Umbilical cord (tissue), 2 donors: Measurements from ENCODE around the gene ILF3. TPM values are rescaled to one million over a fixed set of nuclear protein-coding genes. Genes with fewer than 3 reads are reported as not detected.

ENCODE experiments used
- DNase-seq: peaks from one replicate; pipeline ENCODE4 v3.0.0-alpha.2; 2015; ENCODE audit warnings: low spot score
- total RNA-seq: library from RNA; depleted of rRNA; stranded (reverse); fragments of >200 nt; gene quantifications from one replicate; pipeline ENCODE4 v1.2.3, GENCODE V29; 2014; ENCODE audit warnings: low replicate concordance; ENCODE audit not compliant: insufficient read depth

Gene ILF3
- 105 TPM for total RNA-seq

DNA sequence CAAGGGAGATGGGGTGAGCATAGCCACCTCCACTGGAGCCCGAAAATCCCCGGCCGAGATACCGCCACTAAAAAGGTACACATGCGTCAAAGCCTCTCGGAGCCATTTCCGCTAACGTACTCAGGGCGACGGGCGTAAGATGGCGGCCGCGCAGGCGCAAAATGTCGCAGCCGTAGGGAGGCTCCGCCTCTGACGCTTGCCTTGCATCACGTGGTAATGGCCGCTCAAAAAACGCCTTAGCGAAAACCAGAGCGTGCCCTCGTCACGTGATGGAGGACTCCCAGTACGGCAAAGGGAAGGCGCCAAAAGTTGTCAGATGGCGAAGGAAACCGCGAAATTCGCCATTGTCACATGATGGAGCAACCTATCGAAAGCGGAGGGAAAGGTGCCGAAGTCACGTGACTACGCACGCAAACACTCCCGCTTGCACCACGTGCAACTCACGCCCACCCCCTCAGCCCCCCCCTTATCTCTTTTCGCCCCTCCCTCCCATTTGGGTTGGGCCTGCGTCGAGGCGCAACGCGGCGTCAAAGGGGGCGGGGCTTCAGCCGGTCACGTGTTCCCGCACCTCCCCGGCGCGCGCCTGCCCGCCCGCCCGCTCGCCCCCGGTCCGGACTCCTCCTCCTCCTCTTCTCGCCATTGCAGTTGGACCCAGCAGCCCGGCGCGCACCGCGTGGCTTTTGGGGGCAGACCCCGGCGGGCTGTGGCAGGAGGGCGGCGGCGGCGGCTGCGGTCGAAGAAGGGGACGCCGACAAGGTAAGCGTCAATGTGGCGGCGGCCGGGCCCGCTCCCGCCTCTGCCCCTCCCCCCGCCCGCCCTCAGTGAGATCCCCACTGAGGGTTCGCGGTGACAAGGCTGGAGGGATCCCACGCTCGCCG lies at the start of gene ILF3:
ILF3 (plus strand) TSS at position 615 of the 878 bp plus-strand sequence. CDS start 16,260 bp downstream, outside the sequence.
- peak; percentile 100 for DNase-seq

GRCh38 chr19:10604460-10604980 lies 49.6 kb upstream of the ILF3 start:
- peak; percentile 13 for DNase-seq

GRCh38 chr19:10611907-10612306 lies 42.2 kb upstream of the ILF3 start:
- DNase-seq = no peak

GRCh38 chr19:10612499-10613119 lies 41.5 kb upstream of the ILF3 start:
- peak; percentile 7 for DNase-seq

DNA sequence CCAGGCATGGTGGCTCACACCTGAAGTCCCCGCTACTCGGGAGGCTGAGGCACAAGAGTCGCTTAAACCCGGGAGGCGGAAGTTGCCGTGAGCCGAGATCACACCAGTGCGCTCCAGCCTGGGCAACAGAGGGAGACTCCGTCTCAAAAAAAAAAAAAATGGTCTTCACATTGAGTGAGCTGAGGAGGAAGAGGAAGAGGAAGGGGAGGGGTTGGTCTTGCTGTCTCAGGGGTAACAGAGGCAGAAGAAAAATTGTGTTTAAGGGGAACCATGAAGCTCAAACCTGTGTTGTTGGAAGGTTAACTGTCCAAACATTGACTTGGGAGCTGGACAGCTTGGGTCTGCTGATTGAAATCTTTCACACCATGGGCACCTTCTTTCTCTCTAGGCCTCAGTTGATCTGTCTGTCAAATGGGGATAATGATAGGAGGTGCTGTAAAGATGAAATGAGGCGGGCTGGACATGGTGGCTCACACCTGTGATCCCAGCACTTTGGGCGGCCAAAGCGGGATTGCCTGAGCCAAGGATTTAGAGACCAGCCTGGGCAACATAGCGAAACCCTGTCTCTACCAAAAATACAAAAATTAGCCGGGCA lies 38.6 kb upstream of the ILF3 start:
- DNase-seq = no peak

GRCh38 chr19:10617409-10618121 lies 36.6 kb upstream of the ILF3 start:
- DNase-seq = peak; percentile 86

DNA sequence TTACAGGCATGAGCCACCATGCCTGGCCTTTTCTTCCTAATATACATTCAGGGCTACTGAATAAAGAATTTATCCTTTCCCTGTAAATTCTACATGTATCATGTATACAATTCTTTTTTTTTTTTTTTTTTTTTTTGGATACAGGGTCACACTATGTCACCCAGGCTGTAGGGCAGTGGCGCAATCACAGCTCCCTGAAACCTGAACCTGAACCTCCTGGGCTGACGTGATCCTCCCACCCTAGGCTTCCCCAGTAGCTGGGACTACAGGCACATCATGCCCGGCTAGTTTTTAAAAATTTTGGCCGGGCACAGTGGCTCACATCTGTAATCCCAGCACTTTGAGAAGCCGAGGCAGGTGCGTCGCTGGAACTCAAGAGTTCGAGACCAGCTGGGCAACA lies 35.3 kb upstream of the ILF3 start:
- no peak for DNase-seq

DNA sequence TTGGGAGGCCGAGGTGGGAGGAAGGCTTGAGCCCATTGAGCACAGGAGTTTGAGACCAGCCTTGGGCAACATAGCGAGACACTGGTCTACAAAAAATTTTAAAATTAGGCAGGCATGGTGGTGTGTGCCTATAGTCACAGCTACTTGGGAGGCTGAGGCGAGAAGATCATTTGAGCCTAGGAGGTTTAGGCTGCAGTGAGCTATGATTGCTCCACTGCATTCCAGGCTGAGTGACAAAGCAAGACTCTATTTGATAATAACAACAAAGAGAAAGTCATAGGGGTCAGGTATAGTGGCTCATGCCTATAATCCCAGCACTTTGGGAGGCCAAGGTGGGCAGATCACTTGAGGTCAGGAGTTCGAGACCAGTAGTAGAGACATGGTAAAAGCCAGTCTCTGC lies 33.4 kb upstream of the ILF3 start:
- DNase-seq = no peak

DNA sequence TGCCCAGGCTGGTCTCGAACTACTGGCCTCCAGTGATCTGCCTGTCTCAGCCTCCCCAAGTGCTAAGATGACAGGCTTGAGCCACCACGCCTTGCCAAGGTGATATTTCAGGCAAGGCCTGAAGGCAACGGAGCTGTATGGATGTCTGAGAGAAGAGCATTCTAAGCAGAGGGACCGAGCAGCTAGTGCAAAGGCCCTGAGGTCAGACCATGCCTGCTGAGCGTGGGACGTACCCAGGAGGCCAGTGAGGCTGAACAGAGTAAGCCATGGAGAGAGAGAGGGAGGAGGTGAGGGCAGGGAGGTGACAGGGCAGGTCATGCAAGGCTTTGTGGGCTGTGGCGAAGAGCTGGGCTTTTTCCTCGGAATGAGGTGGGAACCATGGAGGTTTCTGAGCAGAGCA lies 32.2 kb upstream of the ILF3 start:
- no peak for DNase-seq

DNA sequence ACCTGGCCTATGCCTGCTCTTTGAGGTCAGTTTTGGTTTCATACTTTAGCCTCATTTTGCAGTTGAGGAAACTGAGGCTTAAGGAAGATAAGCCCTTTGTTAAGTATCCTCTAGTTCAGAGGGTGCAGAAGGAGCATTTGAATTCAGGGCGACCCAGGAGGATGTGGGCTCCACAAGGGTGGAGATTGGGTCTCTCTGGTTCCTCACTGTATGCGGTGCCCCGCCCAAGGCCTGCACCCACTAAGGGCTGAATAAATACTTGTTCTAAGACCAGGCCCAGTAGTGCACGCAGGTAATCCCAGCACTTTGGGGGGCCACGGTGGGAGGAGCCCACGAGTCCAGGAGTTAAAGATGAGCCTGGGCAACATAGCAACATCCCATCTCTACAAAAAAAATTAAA lies 29.6 kb upstream of the ILF3 start:
- no peak for DNase-seq

- DNase-seq = peak; percentile 89
Measured at GRCh38 chr19:10625003-10625761, 29.0 kb upstream of the ILF3 start, which contains the start of gene SLC44A2. TSS of gene SLC44A2 (plus strand) at chr19:10625553. CDS start at chr19:10625634, 81 bp downstream.

DNA sequence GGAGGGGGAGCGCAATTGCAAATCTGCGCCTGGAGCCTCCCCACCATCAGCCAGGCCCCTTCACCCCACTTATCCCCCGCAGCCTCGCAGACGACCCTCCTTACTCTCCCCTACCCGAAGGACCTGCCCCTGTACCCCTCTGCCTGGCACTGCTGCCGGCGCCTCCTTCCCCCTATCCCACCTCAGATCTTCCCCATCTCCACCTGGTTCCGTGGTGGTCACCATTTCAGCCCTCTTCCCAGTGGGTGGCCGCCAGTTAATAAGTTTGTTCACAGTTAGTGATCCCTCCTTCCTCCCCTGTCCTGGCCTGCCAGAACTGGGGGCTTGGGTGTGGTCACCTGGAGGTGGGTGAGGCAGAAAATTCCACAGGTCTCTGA lies 28.4 kb upstream of the ILF3 start:
- no peak for DNase-seq

GRCh38 chr19:10631874-10632273 lies 22.3 kb upstream of the ILF3 start:
- DNase-seq = no peak

- DNase-seq = no peak
Measured at GRCh38 chr19:10634430-10634829, 19.7 kb upstream of the ILF3 start.

GRCh38 chr19:10634963-10635362 lies 19.2 kb upstream of the ILF3 start:
- DNase-seq = no peak

- no peak for DNase-seq
Measured at GRCh38 chr19:10636304-10636972, 17.7 kb upstream of the ILF3 start.

- DNase-seq = no peak
Measured at GRCh38 chr19:10637894-10638293, 16.3 kb upstream of the ILF3 start.

DNA sequence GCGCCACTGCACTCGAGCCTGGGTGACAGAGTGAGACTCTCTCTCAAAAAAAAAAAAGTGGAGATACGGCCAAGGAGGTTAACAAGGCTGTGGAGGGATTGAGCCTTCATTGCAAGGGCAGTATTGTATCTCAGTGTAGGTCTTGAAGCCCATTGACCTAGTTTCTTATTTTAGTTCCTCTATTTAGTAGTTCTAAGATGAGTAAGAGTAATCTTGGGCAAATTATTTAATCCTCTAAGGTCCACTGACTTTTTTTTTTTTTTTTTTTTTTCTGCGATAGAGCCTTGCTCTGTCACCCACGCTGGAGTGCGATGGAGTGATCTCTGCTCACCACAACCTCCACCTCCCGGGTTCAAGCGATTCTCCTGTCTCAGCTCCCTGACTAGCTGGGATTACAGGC lies 14.3 kb upstream of the ILF3 start:
- no peak for DNase-seq

DNA sequence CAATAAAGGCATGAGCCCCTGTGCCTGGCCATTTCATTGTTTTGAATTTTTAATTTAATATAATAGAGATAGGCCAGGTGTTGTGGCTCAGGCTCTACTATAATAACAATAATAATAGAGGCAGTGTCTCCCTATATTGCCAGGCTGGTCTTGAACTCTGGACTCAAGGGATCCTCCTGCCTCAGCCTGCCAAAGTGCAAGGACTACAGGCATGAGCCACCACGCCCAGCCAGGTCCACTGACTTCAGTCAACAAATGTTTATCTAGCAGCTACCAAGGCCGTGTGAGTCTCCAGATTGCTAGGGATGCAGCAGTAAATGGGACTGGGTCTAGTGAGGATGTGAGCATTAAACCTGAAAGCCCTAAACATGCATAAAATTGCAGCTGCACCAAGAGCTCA lies 13.8 kb upstream of the ILF3 start:
- no peak for DNase-seq

- DNase-seq = no peak
Measured at GRCh38 chr19:10641248-10641647, 12.9 kb upstream of the ILF3 start.
